HG03139 (cell line): ENCODE measurements around the gene EMILIN3.
A peak's percentile ranks its signal among the peaks of the same experiment; 100 is the strongest.

Source experiments
- ATAC-seq: cut with Tn5 transposase; IDR thresholded peaks from one replicate; pipeline ENCODE4 v1.9.1; 2021; ENCODE audit not compliant: unreplicated experiment

The EMILIN3 gene

GRCh38 chr20:41348430-41349172, 18.0 kb downstream of the EMILIN3 start:
- ATAC-seq, result no peak

GRCh38 chr20:41347523-41348429, 18.8 kb downstream of the EMILIN3 start:
- no peak for ATAC-seq

- no peak for ATAC-seq
Measured at GRCh38 chr20:41345729-41346067, 20.9 kb downstream of the EMILIN3 start.

- no peak for ATAC-seq
Measured at GRCh38 chr20:41344938-41345728, 21.5 kb downstream of the EMILIN3 start.

GRCh38 chr20:41344477-41344876, 22.1 kb downstream of the EMILIN3 start:
- no peak for ATAC-seq

GRCh38 chr20:41342474-41343464, 23.8 kb downstream of the EMILIN3 start:
- no peak for ATAC-seq

- peak; percentile 24 for ATAC-seq
Measured at GRCh38 chr20:41340327-41341055, 26.1 kb downstream of the EMILIN3 start, which contains the start of gene LPIN3. TSS of gene LPIN3 (plus strand) at chr20:41340821. CDS start at chr20:41345804, 4,983 bp downstream.

GRCh38 chr20:41339957-41340326, 26.7 kb downstream of the EMILIN3 start:
- peak; percentile 74 for ATAC-seq

GRCh38 chr20:41336711-41337492, 29.7 kb downstream of the EMILIN3 start:
- no peak for ATAC-seq

- no peak for ATAC-seq
Measured at GRCh38 chr20:41335591-41335990, 31.0 kb downstream of the EMILIN3 start.

GRCh38 chr20:41334443-41335421, 31.9 kb downstream of the EMILIN3 start:
- ATAC-seq, result no peak

GRCh38 chr20:41334036-41334435, 32.6 kb downstream of the EMILIN3 start:
- ATAC-seq, result no peak

- ATAC-seq, result no peak
Measured at GRCh38 chr20:41331731-41332130, 34.9 kb downstream of the EMILIN3 start.

- no peak for ATAC-seq
Measured at GRCh38 chr20:41330941-41331340, 35.7 kb downstream of the EMILIN3 start.

- no peak for ATAC-seq
Measured at GRCh38 chr20:41330343-41330720, 36.3 kb downstream of the EMILIN3 start.

GRCh38 chr20:41329435-41330342, 36.9 kb downstream of the EMILIN3 start:
- ATAC-seq, result peak; percentile 88
